K562 (cell line): ENCODE measurements around the gene ACADSB. TPM values are rescaled to one million over a fixed set of nuclear protein-coding genes. Genes with fewer than 3 reads are reported as not detected.

Experiments
- ATF1 ChIP-seq, 2 experiments: fragments of 450-650 bp in 1 of 2; IDR thresholded peaks; 2 replicates each; pipeline ENCODE4 v1.6.1; 2016; ENCODE audit warnings: missing compliant biosample characterization in 1 of 2, missing genetic modification characterization in 1 of 2
- BRD4 ChIP-seq: fragments of 200-600 bp; sonication (generic); IDR thresholded peaks from 2 replicates; pipeline ENCODE4 v1.6.1; 2017; ENCODE audit warnings: inconsistent platforms
- CBX1 ChIP-seq: sonication (generic); IDR thresholded peaks from 2 replicates; pipeline ENCODE4 v1.6.1; 2016; ENCODE audit warnings: antibody characterized with exemption, low read depth, mild to moderate bottlenecking
- CBX3 ChIP-seq, 2 experiments: IDR thresholded peaks; 1 replicate in 1 of 2; 2 replicates in 1 of 2; pipeline ENCODE4 v1.6.1; 2012; ENCODE audit warnings: inconsistent platforms in 2 of 2, low read length in 2 of 2, borderline replicate concordance in 1 of 2, control low read depth in 1 of 2
- CSDE1 ChIP-seq, 2 experiments: fragments of 450-650 bp; IDR thresholded peaks; 2 replicates each; pipeline ENCODE4 v1.6.1; 2016; ENCODE audit warnings: mild to moderate bottlenecking in 1 of 2
- DNMT1 ChIP-seq: fragments of 450-650 bp; IDR thresholded peaks from 2 replicates; pipeline ENCODE4 v1.6.1; 2016; ENCODE audit warnings: antibody characterized with exemption, mild to moderate bottlenecking
- MCM3 ChIP-seq: fragments of 450-650 bp; IDR thresholded peaks from 2 replicates; pipeline ENCODE4 v1.6.1; 2016
- MEIS2 ChIP-seq: fragments of 450-650 bp; IDR thresholded peaks from 2 replicates; pipeline ENCODE4 v1.6.1; 2014; ENCODE audit warnings: mild to moderate bottlenecking; ENCODE audit not compliant: partially characterized antibody
- MLLT1 ChIP-seq, 2 experiments: fragments of 450-650 bp; IDR thresholded peaks; 2 replicates each; pipeline ENCODE4 v1.6.1; 2016
- NFE2 ChIP-seq: IDR thresholded peaks from 2 replicates; pipeline ENCODE4 v1.6.1; 2014; ENCODE audit warnings: antibody characterized with exemption, low read depth
- POLR3G ChIP-seq: IDR thresholded peaks from 2 replicates; pipeline ENCODE4 v1.6.1; 2011; ENCODE audit not compliant: insufficient read length, insufficient replicate concordance; ENCODE audit errors: extremely low read depth
- RFX1 ChIP-seq: fragments of 450-650 bp; IDR thresholded peaks from 2 replicates; pipeline ENCODE4 v1.6.1; 2016; ENCODE audit warnings: mild to moderate bottlenecking, moderate library complexity
- TSHZ1 ChIP-seq: fragments of 250-450 bp; sonication (Bioruptor Pico); IDR thresholded peaks from 2 replicates; pipeline ENCODE4 v1.4.0; 2020; ENCODE audit warnings: mild to moderate bottlenecking, moderate library complexity
- ZBED1 ChIP-seq: IDR thresholded peaks from 2 replicates; pipeline ENCODE4 v1.6.1; 2014
- ZNF143 ChIP-seq: sonication (generic); formaldehyde crosslinking; IDR thresholded peaks from 2 replicates; pipeline ENCODE4 v1.9.0; 2022; ENCODE audit warnings: mild to moderate bottlenecking, missing genetic modification reagents
- ZNF23 ChIP-seq: fragments of 250-450 bp; sonication (Bioruptor Pico); IDR thresholded peaks from 2 replicates; pipeline ENCODE4 v1.4.0; 2020; ENCODE audit warnings: mild to moderate bottlenecking
- ZNF274 ChIP-seq: IDR thresholded peaks from 2 replicates; pipeline ENCODE4 v1.6.1; 2011; ENCODE audit warnings: low read depth, mild to moderate bottlenecking, low read length, moderate library complexity, borderline replicate concordance
- ZNF449 ChIP-seq: fragments of 250-450 bp; sonication (Bioruptor Pico); IDR thresholded peaks from 2 replicates; pipeline ENCODE4 v1.8.0; 2022; ENCODE audit warnings: moderate library complexity, mild to moderate bottlenecking, inconsistent platforms
- polyA plus RNA-seq, 8 experiments: library from polyadenylated mRNA; depleted of rRNA in 4 of 8; stranded (reverse) in 5 of 8; unstranded in 3 of 8; fragments of >200 nt; fragmentation: Nextera tagmentation in 2 of 8; fragmentation: Illumina TruSeq in 1 of 8; extraction: Ambion mirVana in 2 of 8; extraction: Trizol in 1 of 8; gene quantifications; 2 replicates each; pipeline versions ENCODE4 v1.2.1 to v1.2.3, GENCODE V29; 2011 to 2014; ENCODE audit warnings: inconsistent platforms in 1 of 8, missing spikeins in 1 of 8
- total RNA-seq, 7 experiments: library from RNA; depleted of rRNA in 6 of 7; stranded (reverse); fragments of >200 nt in 6 of 7; fragmentation: Illumina TruSeq in 2 of 7; extraction: Trizol in 2 of 7; gene quantifications; 2 replicates each; pipeline versions ENCODE4 v1.2.1 to v1.2.3, GENCODE V29; 2011 to 2021; ENCODE audit warnings: low replicate concordance in 1 of 7

The ACADSB gene
- total and polyA plus RNA-seq, 9 of the 15 experiments (the other 6 are each of a cell fraction or from before 2014, with no cell fraction given): 2.9 to 9.1 (median 5.8) TPM

- no peak for TF ChIP-seq ZNF449 (CRISPR knock-in tag)
- TF ChIP-seq ZBED1: no peak
- no peak for TF ChIP-seq RFX1
- no peak for TF ChIP-seq ZNF143 (CRISPR knock-in tag)
- TF ChIP-seq DNMT1: no peak
- TF ChIP-seq BRD4: no peak
- TF ChIP-seq CBX3 (IDR thresholded peaks at IDR 0.05; ENCODE audit: borderline replicate concordance in 1 of 2, low read length in 2 of 2): peak in 1 of 2 experiments; percentile 29; a peak in 1 of 3 replicates
- no peak for TF ChIP-seq TSHZ1 (CRISPR knock-in tag)
- peak; percentile 94 for TF ChIP-seq ATF1 (CRISPR knock-in tag; IDR thresholded peaks at IDR 0.05)
- peak; percentile 98 for TF ChIP-seq ATF1 (tag; IDR thresholded peaks at IDR 0.05)
- TF ChIP-seq NFE2: no peak
- no peak for TF ChIP-seq ZNF274
- 0 out of 4 replicates have a peak, but pooled peaks of 1 of the 2 experiments have one; percentile 65 for TF ChIP-seq MLLT1 (IDR thresholded peaks at IDR 0.05)
- no peak for TF ChIP-seq CBX1
- TF ChIP-seq MEIS2: peak; percentile 44
- no peak for TF ChIP-seq POLR3G
- no peak for TF ChIP-seq ZNF23 (CRISPR knock-in tag)
- TF ChIP-seq CSDE1 (IDR thresholded peaks at IDR 0.05): peak in 1 of 2 experiments; percentile 73; a peak in 1 of 4 replicates
- no peak for TF ChIP-seq MCM3
These were observed 28.4 kb upstream of the ACADSB start, which contains the start of gene PSTK (continued) for GRCh38 chr10:122980209-122981065.
